SK-N-MC (cell line): ENCODE results near the gene SLC2A5.

ENCODE experiments used
- EZH2 ChIP-seq: fragments of 200-600 bp; sonication (generic); IDR thresholded peaks from one replicate; pipeline ENCODE4 v1.6.1; 2017; ENCODE audit warnings: antibody characterized with exemption
- FOXP2 ChIP-seq: optimal IDR thresholded peaks from 2 replicates; pipeline ENCODE3; 2011; ENCODE audit warnings: mild to moderate bottlenecking, moderate library complexity; ENCODE audit not compliant: insufficient read depth; ENCODE audit errors: extremely low read length, control extremely low read depth

DNA sequence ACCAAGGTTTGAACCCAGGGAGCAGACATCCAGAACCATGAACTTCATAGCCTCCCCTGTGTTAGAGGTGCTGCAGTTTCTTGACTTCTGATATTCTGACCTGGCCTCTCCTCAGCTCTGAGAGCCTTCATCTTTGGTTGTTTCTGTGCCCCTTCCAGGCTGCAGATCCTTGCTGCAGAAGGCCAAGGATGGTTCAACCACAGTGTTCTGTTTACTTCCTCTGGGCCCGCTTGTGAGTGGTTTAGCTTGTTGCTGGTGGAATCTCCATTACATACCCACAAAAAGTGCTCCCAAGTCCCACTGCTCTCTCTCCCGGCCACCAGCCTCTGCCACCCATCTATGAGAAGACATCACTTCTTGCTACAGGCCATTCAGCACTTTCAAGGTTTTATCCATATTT is 34.2 kb downstream of the SLC2A5 start:
- TF ChIP-seq FOXP2 (no peak), EZH2 (no peak)
